OCI-LY3 (cell line): ENCODE measurements around the gene PRDM16.

ENCODE experiments used
- H2AFZ ChIP-seq: fragments of 200-600, 300-600 bp; shearing (Covaris generic); 2 replicates; pipeline ENCODE4 v1.6.0; 2014; ENCODE audit warnings: antibody characterized with exemption, low read depth, low read length
- H3K27ac ChIP-seq: fragments of 200-600, 300-600 bp; sonication (generic); 2 replicates; pipeline ENCODE4 v1.5.1; 2014; ENCODE audit warnings: mild to moderate bottlenecking, low read length, moderate library complexity, mixed read lengths
- H3K27me3 ChIP-seq: fragments of 200-600, 300-600 bp; sonication (generic); 2 replicates; pipeline ENCODE4 v1.6.1; 2014; ENCODE audit warnings: low read depth, low read length, mixed read lengths
- H3K36me3 ChIP-seq: fragments of 200-600, 300-600 bp; sonication (generic); replicated peaks from 2 replicates; pipeline ENCODE3; 2014; ENCODE audit warnings: low read depth, low read length, mixed read lengths
- H3K4me1 ChIP-seq: fragments of 300-600, 200-600 bp; sonication (generic); 2 replicates; pipeline ENCODE4 v1.6.1; 2014; ENCODE audit warnings: low read length, mixed read lengths
- H3K4me2 ChIP-seq: fragments of 200-600, 300-600 bp; sonication (generic); 2 replicates; pipeline ENCODE4 v1.6.1; 2014; ENCODE audit warnings: low read length, mixed read lengths
- H3K4me3 ChIP-seq: fragments of 300-600, 200-600 bp; sonication (generic); 2 replicates; pipeline ENCODE4 v1.5.1; 2014; ENCODE audit warnings: antibody characterized with exemption, mild to moderate bottlenecking, low read length, moderate library complexity
- H3K79me2 ChIP-seq: fragments of 300-600, 200-600 bp; shearing (Covaris generic); 2 replicates; pipeline ENCODE4 v1.6.1; 2014; ENCODE audit warnings: mild to moderate bottlenecking, low read length, mixed read lengths
- H3K9ac ChIP-seq: fragments of 300-600, 200-600 bp; shearing (Covaris generic); 2 replicates; pipeline ENCODE4 v1.6.0; 2014; ENCODE audit warnings: mild to moderate bottlenecking, low read length, moderate library complexity
- H3K9me3 ChIP-seq: fragments of 200-600, 300-600 bp; shearing (Covaris generic); 2 replicates; pipeline ENCODE4 v1.6.1; 2014; ENCODE audit warnings: low read length, mixed read lengths; ENCODE audit not compliant: insufficient read depth
- H4K20me1 ChIP-seq: fragments of 200-600, 300-600 bp; sonication (generic); 2 replicates; pipeline ENCODE4 v1.6.1; 2016; ENCODE audit warnings: low read length, mixed read lengths; ENCODE audit not compliant: insufficient read depth
- EZH2phosphoT487 ChIP-seq: fragments of 200-600 bp; shearing (Covaris generic); IDR thresholded peaks from 2 replicates; pipeline ENCODE4 v1.6.1; 2018; ENCODE audit warnings: antibody characterized with exemption, mixed run types, low read depth
- TF ChIP-seq, protein P1 (sequence below): fragments of 200-600, 300-600 bp; sonication (generic); IDR thresholded peaks from 2 replicates; pipeline ENCODE4 v1.5.1; 2014; ENCODE audit warnings: antibody characterized with exemption, low read length, low read depth

The PRDM16 gene

DNA sequence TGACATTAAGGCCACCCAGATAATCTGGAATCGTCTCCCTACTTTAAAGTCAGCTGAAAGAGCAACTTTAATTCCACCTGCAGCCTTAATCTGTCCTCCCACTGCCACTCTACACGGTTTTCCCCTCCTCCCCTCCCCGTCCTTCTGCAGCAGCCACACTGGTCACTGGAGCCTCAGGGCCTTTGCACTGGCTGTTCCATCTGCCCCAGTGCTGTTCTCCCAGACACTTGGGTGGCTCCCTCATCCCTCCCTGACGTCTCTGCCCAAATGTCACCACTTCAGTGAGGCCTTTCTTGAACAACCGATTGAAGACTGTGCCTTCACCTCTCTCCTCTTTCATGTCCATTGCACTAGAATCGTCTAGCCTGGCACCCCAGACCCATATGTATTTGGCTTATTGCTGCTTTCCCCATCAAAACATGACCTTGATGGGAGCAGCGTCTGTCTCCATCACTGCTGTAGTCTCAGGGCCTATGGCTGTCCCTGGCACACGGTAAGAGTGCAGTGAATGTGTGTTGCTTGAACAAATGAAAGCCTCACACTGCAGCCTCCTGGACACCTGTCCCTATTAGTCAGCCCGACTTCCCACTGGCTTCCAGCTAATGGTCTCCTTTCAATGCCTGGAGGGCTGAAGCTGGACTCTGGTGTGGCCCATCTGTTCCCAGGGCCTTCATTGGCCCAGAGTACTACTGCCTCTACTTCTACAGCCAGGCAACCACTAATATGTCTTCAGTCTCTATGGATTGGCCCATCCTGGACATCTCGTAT is 10.6 kb upstream of the PRDM16 start:
- H3K36me3 ChIP-seq, result no peaks in the 10 kb centered on the region
- H3K27me3 ChIP-seq, result no peaks in the 10 kb centered on the region
- H3K4me2 ChIP-seq, result no peak overlapping the region
- no peaks in the 10 kb centered on the region for H3K79me2 ChIP-seq
- no peaks in the 10 kb centered on the region for H4K20me1 ChIP-seq
- H3K9me3 ChIP-seq, result no peaks in the 10 kb centered on the region
- H2AFZ ChIP-seq, result no peak overlapping the region
- no peaks in the 10 kb centered on the region for H3K4me1 ChIP-seq
- H3K4me3 ChIP-seq, result no peak overlapping the region
- H3K9ac ChIP-seq, result no peak overlapping the region
- no peak overlapping the region for H3K27ac ChIP-seq
- TF ChIP-seq, protein P1, sequence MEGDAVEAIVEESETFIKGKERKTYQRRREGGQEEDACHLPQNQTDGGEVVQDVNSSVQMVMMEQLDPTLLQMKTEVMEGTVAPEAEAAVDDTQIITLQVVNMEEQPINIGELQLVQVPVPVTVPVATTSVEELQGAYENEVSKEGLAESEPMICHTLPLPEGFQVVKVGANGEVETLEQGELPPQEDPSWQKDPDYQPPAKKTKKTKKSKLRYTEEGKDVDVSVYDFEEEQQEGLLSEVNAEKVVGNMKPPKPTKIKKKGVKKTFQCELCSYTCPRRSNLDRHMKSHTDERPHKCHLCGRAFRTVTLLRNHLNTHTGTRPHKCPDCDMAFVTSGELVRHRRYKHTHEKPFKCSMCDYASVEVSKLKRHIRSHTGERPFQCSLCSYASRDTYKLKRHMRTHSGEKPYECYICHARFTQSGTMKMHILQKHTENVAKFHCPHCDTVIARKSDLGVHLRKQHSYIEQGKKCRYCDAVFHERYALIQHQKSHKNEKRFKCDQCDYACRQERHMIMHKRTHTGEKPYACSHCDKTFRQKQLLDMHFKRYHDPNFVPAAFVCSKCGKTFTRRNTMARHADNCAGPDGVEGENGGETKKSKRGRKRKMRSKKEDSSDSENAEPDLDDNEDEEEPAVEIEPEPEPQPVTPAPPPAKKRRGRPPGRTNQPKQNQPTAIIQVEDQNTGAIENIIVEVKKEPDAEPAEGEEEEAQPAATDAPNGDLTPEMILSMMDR, result no peak
- no peak for TF ChIP-seq EZH2phosphoT487

DNA sequence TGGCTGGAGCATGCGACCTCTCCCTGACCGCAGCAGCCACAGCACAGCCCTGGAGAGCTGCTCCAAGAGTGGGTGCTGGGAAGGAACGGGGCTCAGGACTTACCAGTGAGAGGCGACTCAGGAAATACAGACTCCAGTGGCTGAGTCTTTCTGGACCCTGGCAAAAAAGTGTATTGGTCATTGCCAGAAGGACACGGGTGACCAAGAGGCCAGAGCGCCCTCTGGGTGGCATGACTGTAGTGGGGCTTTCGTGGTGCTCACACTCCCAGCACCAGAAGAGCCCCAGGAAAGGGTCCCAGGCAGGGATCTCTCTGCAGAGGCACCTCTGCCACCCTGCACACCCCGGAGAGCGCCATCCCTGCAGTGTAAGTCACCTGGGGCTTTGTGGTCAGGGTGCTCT is 8.9 kb upstream of the PRDM16 start:
- TF ChIP-seq, protein P1, result no peak
- no peak for TF ChIP-seq EZH2phosphoT487
- Histone ChIP-seq H3K4me1 (no peaks in the 10 kb centered on the region), H3K36me3 (no peaks in the 10 kb centered on the region), H3K27me3 (no peaks in the 10 kb centered on the region), H3K4me3 (no peak overlapping the region), H3K27ac (no peak overlapping the region), H4K20me1 (no peaks in the 10 kb centered on the region), H3K4me2 (no peak overlapping the region), H3K79me2 (no peaks in the 10 kb centered on the region), H3K9me3 (no peaks in the 10 kb centered on the region), H3K9ac (no peak overlapping the region), H2AFZ (no peak overlapping the region)

DNA sequence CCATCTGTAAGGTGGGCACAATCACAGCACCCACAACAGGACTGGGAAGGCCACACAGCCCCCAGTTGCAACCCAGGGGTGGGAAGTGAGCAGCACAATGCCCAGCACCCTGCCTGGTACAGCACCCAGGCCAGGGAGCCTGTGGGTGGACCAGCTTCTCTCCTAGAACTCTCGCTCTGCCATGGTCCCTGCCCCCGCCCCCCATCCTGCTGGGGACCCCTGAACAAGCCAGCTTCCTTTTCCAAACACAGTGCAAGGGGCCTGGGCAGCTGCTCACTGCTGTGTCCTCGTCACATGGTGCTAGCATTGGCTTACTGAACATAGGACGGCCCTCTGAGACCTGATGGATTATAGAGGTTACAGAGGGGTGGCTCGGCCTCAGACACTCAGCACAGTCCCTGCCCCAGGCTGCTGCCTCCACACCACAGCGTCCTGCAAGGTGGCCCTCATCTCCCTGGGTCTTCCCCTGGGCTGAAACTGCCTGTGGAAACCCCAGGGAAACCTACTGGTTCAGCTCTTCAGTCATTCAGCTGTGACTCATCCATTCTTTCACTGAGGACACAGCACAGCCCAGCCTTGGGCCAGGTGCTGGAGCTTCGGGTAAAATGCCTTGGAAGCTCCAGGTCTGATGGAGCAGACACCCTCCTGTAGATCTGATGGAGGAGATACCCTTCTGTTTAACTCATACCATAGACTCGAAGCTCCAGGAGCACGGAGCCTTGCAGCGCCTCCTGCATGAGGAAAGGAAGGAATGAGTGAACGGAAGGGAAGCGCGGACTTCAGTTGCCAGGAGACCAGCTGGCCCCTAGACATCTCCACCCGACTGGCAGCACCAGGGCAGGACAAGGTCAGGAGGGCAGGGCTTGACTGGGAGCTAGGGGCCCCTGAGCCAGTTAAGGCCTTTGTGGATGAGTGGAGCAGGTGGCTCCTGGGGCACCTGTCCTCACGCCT is 8.1 kb upstream of the PRDM16 start:
- H3K27me3 ChIP-seq, result no peaks in the 10 kb centered on the region
- H3K27ac ChIP-seq, result no peak overlapping the region
- no peaks in the 10 kb centered on the region for H3K9me3 ChIP-seq
- no peak overlapping the region for H2AFZ ChIP-seq
- no peak overlapping the region for H3K4me2 ChIP-seq
- H3K9ac ChIP-seq, result no peak overlapping the region
- no peaks in the 10 kb centered on the region for H4K20me1 ChIP-seq
- TF ChIP-seq, protein P1, result no peak
- no peak for TF ChIP-seq EZH2phosphoT487
- no peaks in the 10 kb centered on the region for H3K79me2 ChIP-seq
- no peak overlapping the region for H3K4me3 ChIP-seq
- H3K36me3 ChIP-seq, result no peaks in the 10 kb centered on the region
- no peaks in the 10 kb centered on the region for H3K4me1 ChIP-seq

DNA sequence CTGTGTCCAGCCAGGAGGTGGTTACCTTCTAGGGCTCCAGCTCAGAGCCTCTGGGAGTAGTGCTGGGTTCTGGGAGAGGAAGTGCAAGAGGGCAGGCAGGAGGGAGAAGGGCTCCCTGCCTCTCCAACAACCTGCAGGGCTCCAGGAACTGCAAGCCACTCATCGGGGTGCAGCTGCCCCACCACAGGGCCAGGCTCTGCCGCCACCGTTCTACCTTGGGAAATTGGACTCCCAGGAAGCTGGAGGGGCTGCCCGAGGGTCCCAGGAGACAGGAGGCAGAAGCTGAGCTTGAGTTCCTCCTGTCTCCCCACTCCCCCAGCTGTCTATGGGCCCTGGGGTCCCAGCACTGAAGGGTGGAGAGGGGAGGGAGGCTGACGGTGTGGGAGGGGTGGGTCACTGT is 7.4 kb upstream of the PRDM16 start:
- no peaks in the 10 kb centered on the region for H3K79me2 ChIP-seq
- H2AFZ ChIP-seq, result no peak overlapping the region
- no peaks in the 10 kb centered on the region for H3K27me3 ChIP-seq

More for the DNA sequence above, 7.4 kb upstream of the PRDM16 start:
- H4K20me1 ChIP-seq, result no peaks in the 10 kb centered on the region
- H3K4me3 ChIP-seq, result no peak overlapping the region
- no peaks in the 10 kb centered on the region for H3K36me3 ChIP-seq
- H3K27ac ChIP-seq, result no peak overlapping the region
- no peaks in the 10 kb centered on the region for H3K4me1 ChIP-seq
- H3K9ac ChIP-seq, result no peak overlapping the region
- H3K9me3 ChIP-seq, result no peaks in the 10 kb centered on the region
- no peak for TF ChIP-seq EZH2phosphoT487
- TF ChIP-seq, protein P1, result no peak
- no peak overlapping the region for H3K4me2 ChIP-seq
